ENCODE results near the gene HTR3A. TPM values are rescaled to one million over a fixed set of nuclear protein-coding genes. Genes with fewer than 3 reads are reported as not detected.

The HTR3A gene
- total and polyA plus RNA-seq, 12 donors: 0.03 to 1.1 (median 0.14) TPM; not detected in 6

DNA sequence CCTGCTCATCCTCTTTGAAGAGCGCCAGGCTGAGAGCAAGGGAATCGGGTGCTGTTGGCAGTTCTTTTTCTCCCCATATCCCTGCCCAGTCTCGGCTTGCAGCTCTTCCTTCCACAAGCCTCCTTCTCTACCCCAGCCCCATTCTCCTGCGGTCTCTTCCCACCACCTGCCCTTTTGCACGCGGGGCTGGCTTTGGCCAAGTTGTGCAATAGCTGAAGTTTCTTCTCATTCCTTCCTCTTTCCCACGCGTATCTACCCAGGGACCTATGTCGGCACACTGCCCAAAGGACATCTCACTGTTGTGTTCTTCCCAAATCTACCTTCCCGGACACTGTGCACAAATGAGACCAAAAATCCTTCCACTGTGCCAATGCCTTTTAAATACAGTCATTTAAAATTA, 22.3 kb upstream of the HTR3A start:
- peaks cover 3% of the 10 kb centered on the region for H3K27me3 ChIP-seq
- no peaks in the 10 kb centered on the region for H3K36me3 ChIP-seq (replicated peaks in 1 of 2)
- intact Hi-C loops (cut with DNase I): no loop called here
- no peak overlapping the region for H3K27ac ChIP-seq
- H3K4me1 ChIP-seq (replicated peaks in 1 of 2): no peaks in the 10 kb centered on the region
- 69 to 78% (median 74%) methylated on average over 10 of the region's 10 CpGs for WGBS, 4 donors
- no peak for TF ChIP-seq POLR2A (IDR thresholded peaks at IDR 0.05)
- TF ChIP-seq CTCF (IDR thresholded peaks at IDR 0.05): no peak
- no peak overlapping the region for H3K4me3 ChIP-seq
- no peaks in the 10 kb centered on the region for H3K9me3 ChIP-seq (replicated peaks in 1 of 3)
- peak in 2 of 7 donors; percentile 4 to 21 for DNase-seq

- H3K9me3 ChIP-seq (replicated peaks in 1 of 3): no peaks in the 10 kb centered on the region
- H3K27me3 ChIP-seq: peaks cover 3% of the 10 kb centered on the region
- 61 to 78% (median 65%) methylated on average over 6 of the region's 6 CpGs for WGBS, 4 donors
- DNase-seq: no peak
- no peaks in the 10 kb centered on the region for H3K4me1 ChIP-seq (replicated peaks in 1 of 2)
- intact Hi-C loops (cut with DNase I): no loop called here
- H3K36me3 ChIP-seq (replicated peaks in 1 of 2): no peaks in the 10 kb centered on the region
- H3K4me3 ChIP-seq: no peak overlapping the region
- H3K27ac ChIP-seq: no peak overlapping the region
- TF ChIP-seq POLR2A (IDR thresholded peaks at IDR 0.05): no peak
- TF ChIP-seq CTCF (IDR thresholded peaks at IDR 0.05): no peak
Observed at GRCh38 chr11:113954235-113954634, 20.7 kb upstream of the HTR3A start.

GRCh38 chr11:113956986-113957385, 17.9 kb upstream of the HTR3A start:
- 49 to 73% (median 59%) methylated on average over 7 to 9 of the region's 9 CpGs for WGBS, 4 donors

GRCh38 chr11:113960702-113961330, 14.1 kb upstream of the HTR3A start:
- no peak overlapping the region for H3K4me3 ChIP-seq
- H3K9me3 ChIP-seq (replicated peaks in 1 of 3): no peaks in the 10 kb centered on the region
- H3K27me3 ChIP-seq: no peaks in the 10 kb centered on the region
- 38 to 59% (median 45%) methylated on average over 9 of the region's 9 CpGs for WGBS, 4 donors
- no peaks in the 10 kb centered on the region for H3K36me3 ChIP-seq (replicated peaks in 1 of 2)
- intact Hi-C loops (cut with DNase I): no loop called here
- TF ChIP-seq POLR2A (IDR thresholded peaks at IDR 0.05): no peak
- no peak for TF ChIP-seq CTCF (IDR thresholded peaks at IDR 0.05)
- no peak overlapping the region for H3K27ac ChIP-seq
- DNase-seq: no peak
- H3K4me1 ChIP-seq (replicated peaks in 1 of 2): no peaks in the 10 kb centered on the region

More at GRCh38 chr11:113956986-113957385, 17.9 kb upstream of the HTR3A start:
- intact Hi-C loops (cut with DNase I): no loop called here
- H3K4me1 ChIP-seq (replicated peaks in 1 of 2): no peaks in the 10 kb centered on the region
- TF ChIP-seq POLR2A (IDR thresholded peaks at IDR 0.05) (no peak), CTCF (IDR thresholded peaks at IDR 0.05) (no peak)
- no peaks in the 10 kb centered on the region for H3K36me3 ChIP-seq (replicated peaks in 1 of 2)
- DNase-seq: no peak
- H3K27ac ChIP-seq: no peak overlapping the region
- H3K27me3 ChIP-seq: no peaks in the 10 kb centered on the region
- no peak overlapping the region for H3K4me3 ChIP-seq
- no peaks in the 10 kb centered on the region for H3K9me3 ChIP-seq (replicated peaks in 1 of 3)

Data from adrenal gland (tissue), 12 donors.